ENCODE measurements around the gene VSTM4.

The VSTM4 gene

DNA sequence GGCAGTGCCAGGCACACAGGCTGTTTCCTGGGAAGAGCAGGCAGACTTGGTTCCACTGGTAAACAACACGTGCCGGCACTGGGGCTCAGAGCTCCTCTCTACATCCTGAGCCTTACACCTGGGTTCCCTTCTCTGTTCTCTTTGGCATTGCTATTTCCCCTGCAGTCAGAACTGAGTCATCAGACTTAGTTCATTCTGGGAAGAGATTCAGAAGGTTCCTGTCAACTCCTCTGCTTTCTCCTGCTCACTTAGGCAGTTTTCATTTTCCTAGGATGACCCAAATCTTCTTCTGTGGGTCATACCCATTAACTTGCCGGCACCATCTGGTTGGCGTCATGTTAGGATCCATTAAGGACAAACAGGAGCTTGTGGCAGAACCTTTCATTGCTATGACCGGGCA is 142.3 kb downstream of the VSTM4 start:
- no peak for DNase-seq (ENCODE audit: low read depth in 1 of 2, low spot score in 1 of 2)

DNA sequence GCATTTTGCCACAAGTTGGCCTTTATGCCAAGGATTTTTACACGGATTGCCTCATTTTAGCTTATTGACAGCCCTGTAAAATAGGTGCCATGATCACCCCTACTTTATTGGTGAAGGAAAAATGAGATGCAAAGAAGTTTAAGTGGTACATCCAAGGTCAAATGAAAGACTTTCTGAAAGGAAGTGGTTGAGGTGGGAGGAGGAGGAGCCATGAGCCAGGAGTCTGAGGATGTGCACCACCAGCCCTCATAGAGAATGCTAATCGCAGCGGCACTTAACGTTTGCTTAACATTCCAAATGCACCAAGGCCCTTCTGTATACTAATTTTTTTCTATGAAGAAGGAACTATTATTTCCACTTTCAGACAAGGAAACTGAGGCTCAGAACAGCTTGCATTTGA is 144.7 kb downstream of the VSTM4 start:
- DNase-seq (ENCODE audit: low read depth in 1 of 2, low spot score in 1 of 2) = no peak

DNA sequence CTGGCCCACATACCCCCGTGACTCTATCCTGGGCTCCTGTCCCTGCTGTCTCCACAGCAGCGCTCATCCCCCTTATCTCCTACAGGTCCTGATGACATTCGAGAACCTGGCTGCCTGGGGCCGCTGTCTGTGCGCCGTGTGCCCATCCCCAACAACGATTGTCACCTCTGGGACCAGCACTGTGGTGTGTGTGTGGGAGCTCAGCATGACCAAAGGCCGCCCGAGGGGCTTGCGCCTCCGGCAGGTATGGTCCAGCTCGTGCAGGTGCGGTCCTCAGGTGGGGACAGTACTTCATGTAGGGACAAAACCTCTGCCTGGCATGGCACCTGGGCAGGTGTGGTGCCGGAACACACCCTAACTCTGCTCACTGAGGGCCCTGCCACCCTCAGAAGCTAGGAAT is 145.3 kb downstream of the VSTM4 start:
- DNase-seq (ENCODE audit: low read depth in 1 of 2, low spot score in 1 of 2) = no peak

DNA sequence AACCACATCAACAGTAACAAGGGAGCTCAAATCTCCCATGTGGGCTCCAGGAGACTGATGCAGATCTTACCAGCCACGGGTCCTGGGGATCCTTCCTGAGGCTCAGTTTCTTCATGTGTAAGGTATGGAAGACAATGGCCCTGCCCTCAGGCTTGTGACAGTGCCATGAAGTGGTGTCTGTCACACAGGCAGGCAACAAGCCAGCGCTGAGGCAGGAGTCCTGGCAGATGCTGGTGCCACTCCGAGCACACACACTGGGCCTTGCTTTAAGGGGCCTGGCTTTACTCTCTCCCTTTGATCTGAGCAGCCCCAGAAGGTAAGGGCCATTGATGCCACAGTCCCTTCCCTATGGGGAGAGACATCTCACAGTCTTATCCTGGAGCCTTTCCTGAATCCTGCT is 147.3 kb downstream of the VSTM4 start:
- no peak for DNase-seq (ENCODE audit: low read depth in 1 of 2, low spot score in 1 of 2)

DNA sequence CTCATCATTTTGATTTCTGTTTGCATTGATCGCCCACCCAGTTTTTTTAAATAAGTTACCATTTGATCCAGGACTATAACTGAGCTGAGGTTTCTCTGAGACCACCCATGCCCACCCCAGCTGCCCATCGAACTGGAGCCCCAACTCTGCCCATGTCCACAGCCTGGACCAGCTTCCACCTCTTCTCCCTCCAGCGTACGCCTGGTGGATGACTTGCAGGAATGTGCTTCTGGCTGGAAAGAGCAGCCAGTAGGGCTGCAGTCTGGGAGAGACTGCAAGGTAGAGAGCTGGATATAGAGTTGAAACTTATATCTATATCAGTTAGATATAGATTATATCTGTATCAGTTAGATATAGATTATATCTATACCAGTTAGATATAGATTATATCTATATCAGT is 149.9 kb downstream of the VSTM4 start:
- no peak for DNase-seq (ENCODE audit: low read depth in 1 of 2, low spot score in 1 of 2)

All from stimulated activated CD4-positive, alpha-beta T cell treated with anti-CD3 and anti-CD28 coated beads, Interleukin-15, amount 100 ng/mL, for 1 hour (primary cell).